HEK293T (cell line): ENCODE measurements around the gene KRR1.
"Not testable (repeated sequence)": the region's sequence is repeated elsewhere in the genome, so short reads cannot be mapped to it uniquely, and the experiment has no call there.

ENCODE experiments used
- CTCF ChIA-PET: fragments of 350-600 bp; formaldehyde crosslinking; extraction: SDS; loops from one replicate; lab custom pipeline; 2021; ENCODE audit warnings: antibody characterized with exemption, inconsistent platforms; lab: Yijun Ruan, JAX
- POLR2A ChIA-PET: fragments of 350-600 bp; formaldehyde crosslinking; extraction: SDS; loops from one replicate; lab custom pipeline; 2020; ENCODE audit warnings: antibody characterized with exemption, inconsistent platforms; lab: Yijun Ruan, JAX
- DNase-seq: peaks from one replicate; pipeline ENCODE4 v3.0.0; 2012; ENCODE audit warnings: mixed read lengths; ENCODE audit errors: extremely low spot score
- ARNT ChIP-seq: fragments of 450-650 bp; IDR thresholded peaks from 2 replicates; pipeline ENCODE4 v1.6.1; 2017; ENCODE audit warnings: mild to moderate bottlenecking
- BHLHE40 ChIP-seq: fragments of 450-650 bp; IDR thresholded peaks from 2 replicates; pipeline ENCODE4 v1.6.1; 2016; ENCODE audit warnings: mild to moderate bottlenecking, moderate library complexity, borderline replicate concordance
- CTBP1 ChIP-seq: fragments of 450-650 bp; IDR thresholded peaks from 2 replicates; pipeline ENCODE4 v1.6.1; 2016; ENCODE audit warnings: borderline replicate concordance
- ELF4 ChIP-seq: fragments of 450-650 bp; IDR thresholded peaks from 2 replicates; pipeline ENCODE4 v1.6.1; 2017; ENCODE audit warnings: antibody characterized with exemption
- FOXA1 ChIP-seq: fragments of 450-650 bp; IDR thresholded peaks from 2 replicates; pipeline ENCODE4 v1.6.1; 2016; ENCODE audit warnings: mild to moderate bottlenecking
- FOXK2 ChIP-seq: fragments of 450-650 bp; IDR thresholded peaks from 2 replicates; pipeline ENCODE4 v1.6.1; 2016; ENCODE audit warnings: mild to moderate bottlenecking
- FOXM1 ChIP-seq: fragments of 450-650 bp; IDR thresholded peaks from 2 replicates; pipeline ENCODE4 v1.6.1; 2017; ENCODE audit warnings: mild to moderate bottlenecking, borderline replicate concordance
- HDGF ChIP-seq: fragments of 450-650 bp; IDR thresholded peaks from 2 replicates; pipeline ENCODE4 v1.6.1; 2017; ENCODE audit warnings: antibody characterized with exemption, borderline replicate concordance
- L3MBTL2 ChIP-seq: fragments of 450-650 bp; conservative IDR thresholded peaks from 2 replicates; pipeline ENCODE4 v1.6.1; 2016; ENCODE audit warnings: mild to moderate bottlenecking
- LEF1 ChIP-seq: fragments of 450-650 bp; IDR thresholded peaks from 2 replicates; pipeline ENCODE4 v1.6.1; 2017; ENCODE audit warnings: mild to moderate bottlenecking, borderline replicate concordance
- NFRKB ChIP-seq: fragments of 450-650 bp; IDR thresholded peaks from 2 replicates; pipeline ENCODE4 v1.6.1; 2016; ENCODE audit warnings: mild to moderate bottlenecking, moderate library complexity
- PKNOX1 ChIP-seq: fragments of 450-650 bp; IDR thresholded peaks from 2 replicates; pipeline ENCODE4 v1.6.1; 2016
- SP1 ChIP-seq: fragments of 450-650 bp; IDR thresholded peaks from 2 replicates; pipeline ENCODE4 v1.6.1; 2017
- SUZ12 ChIP-seq: fragments of 450-650 bp; IDR thresholded peaks from 2 replicates; pipeline ENCODE4 v1.6.1; 2016; ENCODE audit warnings: mild to moderate bottlenecking
- TARDBP ChIP-seq: fragments of 450-650 bp; IDR thresholded peaks from 2 replicates; pipeline ENCODE4 v1.6.1; 2016
- ZNF384 ChIP-seq: fragments of 450-650 bp; IDR thresholded peaks from 2 replicates; pipeline ENCODE4 v1.6.1; 2016

The KRR1 gene

GRCh38 chr12:75476071-75476470, 35.3 kb downstream of the KRR1 start:
- DNase-seq = no peak
- TF ChIP-seq BHLHE40 (no peak), NFRKB (no peak), CTBP1 (no peak), SUZ12 (no peak), LEF1 (no peak), SP1 (no peak), HDGF (no peak), ELF4 (no peak), ARNT (no peak), PKNOX1 (no peak), L3MBTL2 (no peak), FOXK2 (no peak), ZNF384 (no peak)
- ChIA-PET CTCF (interaction anchor here (0.6 kb wide), 1 partner anchor 9 kb away, joined by 3 read pairs; no protein-coding TSS in a partner anchor), POLR2A (no interaction called here)

GRCh38 chr12:75474116-75474515, 37.3 kb downstream of the KRR1 start:
- ChIA-PET CTCF (interaction anchor here (0.8 kb wide), 1 partner anchor 17 kb away, joined by 3 read pairs; no protein-coding TSS in a partner anchor), POLR2A (no interaction called here)
- no peak for DNase-seq
- TF ChIP-seq TARDBP (no peak), HDGF (no peak), PKNOX1 (no peak), CTBP1 (no peak), LEF1 (no peak), FOXA1 (no peak), BHLHE40 (no peak), SUZ12 (no peak), L3MBTL2 (no peak), FOXK2 (no peak)

GRCh38 chr12:75471902-75472890, 39.2 kb downstream of the KRR1 start:
- ChIA-PET CTCF (interaction anchor here (0.7 to 1.3 kb wide), 2 partner anchors 13 to 1305 kb away, joined by 3 to 4 read pairs; no protein-coding TSS in a partner anchor), POLR2A (no interaction called here)
- no peak for TF ChIP-seq FOXK2
- DNase-seq = no peak

GRCh38 chr12:75460204-75460603, 51.2 kb downstream of the KRR1 start:
- CTCF ChIA-PET = no interaction called here
- POLR2A ChIA-PET = no interaction called here
- TF ChIP-seq FOXA1 (no peak), PKNOX1 (no peak), L3MBTL2 (no peak), ELF4 (no peak), ARNT (no peak), BHLHE40 (no peak), LEF1 (no peak), FOXM1 (no peak), TARDBP (no peak), SP1 (no peak)
- DNase-seq = no peak

- POLR2A ChIA-PET = no interaction called here
- no peak for DNase-seq
- TF ChIP-seq ELF4 (no peak), CTBP1 (no peak), LEF1 (no peak), NFRKB (no peak), ZNF384 (no peak)
- CTCF ChIA-PET = no interaction called here
Observed at GRCh38 chr12:75459755-75460154, 51.7 kb downstream of the KRR1 start.

- CTCF ChIA-PET = interaction anchor here (0.6 kb wide), 1 partner anchor 17 kb away, joined by 3 read pairs; no protein-coding TSS in a partner anchor
- DNase-seq, POLR2A ChIA-PET: not testable (repeated sequence)
Observed at GRCh38 chr12:75457866-75458265, 53.5 kb downstream of the KRR1 start.

- ChIA-PET POLR2A (no interaction called here), CTCF (interaction anchor here (0.6 kb wide), 1 partner anchor 17 kb away, joined by 3 read pairs; no protein-coding TSS in a partner anchor)
- no peak for DNase-seq
- TF ChIP-seq FOXA1 = no peak
- no peak for TF ChIP-seq ARNT
- TF ChIP-seq SUZ12 = no peak
- no peak for TF ChIP-seq TARDBP
- no peak for TF ChIP-seq CTBP1
- TF ChIP-seq FOXK2 = no peak
- TF ChIP-seq FOXM1 = no peak
- TF ChIP-seq NFRKB = no peak
- no peak for TF ChIP-seq HDGF
- TF ChIP-seq LEF1 = no peak
- TF ChIP-seq ELF4 = no peak
Observed at GRCh38 chr12:75457191-75457590, 54.2 kb downstream of the KRR1 start.
